GM19239 (cell line): ENCODE data around the gene KLHL1.

Experiments
- DNase-seq: peaks from one replicate; pipeline ENCODE4 v3.0.0; 2011; ENCODE audit warnings: low spot score; ENCODE audit not compliant: insufficient read length
- FAIRE-seq: peaks from 2 replicates; lab custom pipeline; 2011; peaks lifted over from hg19 to GRCh38; lab: Jason Lieb, UNC

The KLHL1 gene

GRCh38 chr13:69720278-69720983 lies 387.8 kb downstream of the KLHL1 start:
- DNase-seq = no peak
- FAIRE-seq = no peak

DNA sequence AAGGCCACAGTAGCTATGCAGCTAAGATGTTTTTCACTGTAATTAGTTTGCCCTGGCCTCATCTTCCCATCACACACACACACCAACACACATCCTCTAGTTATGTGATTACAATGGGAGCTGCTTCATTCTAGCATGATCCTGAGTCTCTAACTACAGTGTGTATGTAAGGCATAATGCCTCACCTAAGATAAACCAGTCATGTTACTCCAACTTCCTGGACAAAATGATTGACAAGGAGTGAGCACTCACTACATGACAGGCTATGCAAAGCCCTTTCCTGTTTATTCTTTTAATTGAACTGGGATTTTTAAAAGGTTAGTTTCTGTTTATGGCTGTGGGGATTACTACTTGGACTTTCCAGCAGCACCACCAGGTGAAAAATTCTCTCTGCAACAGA lies 401.4 kb downstream of the KLHL1 start:
- DNase-seq = no peak
- FAIRE-seq = no peak

DNA sequence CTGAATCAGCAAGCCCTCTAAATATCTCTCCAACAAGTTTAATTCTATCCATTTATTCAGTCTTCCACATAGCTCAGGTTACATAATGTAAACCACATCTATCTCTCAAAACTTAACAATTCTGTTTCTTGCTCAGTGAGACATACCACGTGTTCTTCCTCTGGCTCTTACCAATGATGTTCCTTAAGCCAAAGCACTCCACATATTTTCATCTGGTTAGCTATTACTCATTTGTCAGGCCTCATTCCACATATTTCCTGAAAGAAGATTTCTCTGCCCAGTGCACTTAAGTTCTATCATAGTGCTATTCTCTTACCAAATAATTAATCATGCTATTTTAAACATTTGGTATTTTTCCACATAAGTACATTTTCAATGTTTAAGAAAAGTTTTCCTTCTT lies 403.9 kb downstream of the KLHL1 start:
- FAIRE-seq (no peak), DNase-seq (no peak)

- FAIRE-seq = no peak
- no peak for DNase-seq
Measured at GRCh38 chr13:69690999-69691398, 417.3 kb downstream of the KLHL1 start.

- FAIRE-seq = no peak
- no peak for DNase-seq
Measured at GRCh38 chr13:69683921-69684686, 424.1 kb downstream of the KLHL1 start.

DNA sequence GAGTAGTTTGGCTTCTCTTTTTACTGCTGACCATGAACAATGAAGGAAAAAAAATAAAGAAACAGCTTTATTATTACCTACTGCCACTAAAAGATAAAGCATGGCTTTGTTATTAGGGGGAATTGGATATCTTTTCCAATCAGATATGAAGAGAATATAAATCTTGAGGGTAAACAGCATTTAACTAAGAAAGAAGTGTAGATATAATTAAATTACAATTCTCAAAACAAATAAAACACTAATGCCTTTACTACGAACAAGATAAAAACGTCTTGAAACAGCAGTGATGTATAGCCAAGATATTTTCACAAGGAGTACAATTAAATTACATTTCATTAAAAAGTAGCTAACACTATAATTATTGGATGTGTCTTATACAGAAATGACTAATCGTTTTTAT lies 426.5 kb downstream of the KLHL1 start:
- FAIRE-seq = no peak

DNA sequence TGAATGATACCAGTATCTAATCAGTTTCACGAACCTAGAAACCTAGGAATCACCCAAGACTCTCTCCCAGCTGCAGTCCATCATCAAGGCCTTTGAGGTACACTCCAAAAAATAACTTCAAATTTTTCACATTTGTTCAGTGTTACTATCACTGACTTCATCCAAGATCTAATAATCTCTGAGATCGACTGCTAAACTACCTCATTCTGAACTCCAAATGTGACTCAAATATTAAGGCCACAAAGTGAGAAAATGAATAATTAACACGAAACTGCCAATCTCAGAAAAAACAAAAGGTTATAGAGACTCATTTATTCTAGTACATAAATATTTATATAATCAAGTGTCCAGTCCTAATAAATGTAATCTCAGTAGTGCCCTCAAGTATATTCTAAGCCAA lies 430.9 kb downstream of the KLHL1 start:
- no peak for FAIRE-seq
- DNase-seq = no peak

More for the DNA sequence above, 426.5 kb downstream of the KLHL1 start:
- DNase-seq = no peak

DNA sequence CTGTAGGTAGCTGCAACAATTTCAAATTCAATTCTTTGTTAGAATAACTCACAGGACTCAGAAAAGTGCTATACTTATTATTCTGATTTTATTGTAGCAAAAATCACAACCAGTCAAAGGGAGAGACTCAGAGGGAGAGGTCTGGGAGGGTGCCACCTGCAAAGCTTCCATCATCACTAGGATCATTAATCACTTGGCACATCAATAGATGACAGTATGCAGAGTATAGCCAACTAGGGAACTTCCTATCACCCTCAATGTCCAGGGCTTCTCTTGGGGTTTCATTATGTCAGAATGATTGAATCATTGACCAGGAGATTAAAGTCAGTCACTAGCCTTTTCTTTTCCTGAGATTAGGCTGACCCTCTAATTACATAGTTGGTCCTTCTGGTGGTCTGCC lies 432.0 kb downstream of the KLHL1 start:
- DNase-seq = no peak
- FAIRE-seq = no peak

DNA sequence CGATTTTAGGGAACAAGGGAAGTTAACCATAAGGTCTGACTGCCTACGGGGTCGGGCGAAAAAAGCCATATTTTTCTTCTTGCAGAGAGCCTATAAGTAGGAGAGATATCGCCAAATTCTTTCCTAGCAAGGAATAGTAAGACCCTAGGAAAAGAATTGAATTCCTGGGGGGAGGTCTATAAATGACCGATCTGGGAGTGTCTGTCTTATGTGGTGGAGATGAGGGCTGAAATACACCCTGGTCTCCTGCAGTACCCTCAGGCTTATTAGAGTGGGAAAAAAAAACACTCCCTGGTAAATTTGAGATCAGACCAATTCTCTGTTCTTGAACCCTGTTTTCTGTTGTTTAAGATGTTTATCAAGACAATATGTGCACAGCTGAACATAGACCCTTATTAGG lies 448.1 kb downstream of the KLHL1 start:
- FAIRE-seq (no peak), DNase-seq (no peak)

DNA sequence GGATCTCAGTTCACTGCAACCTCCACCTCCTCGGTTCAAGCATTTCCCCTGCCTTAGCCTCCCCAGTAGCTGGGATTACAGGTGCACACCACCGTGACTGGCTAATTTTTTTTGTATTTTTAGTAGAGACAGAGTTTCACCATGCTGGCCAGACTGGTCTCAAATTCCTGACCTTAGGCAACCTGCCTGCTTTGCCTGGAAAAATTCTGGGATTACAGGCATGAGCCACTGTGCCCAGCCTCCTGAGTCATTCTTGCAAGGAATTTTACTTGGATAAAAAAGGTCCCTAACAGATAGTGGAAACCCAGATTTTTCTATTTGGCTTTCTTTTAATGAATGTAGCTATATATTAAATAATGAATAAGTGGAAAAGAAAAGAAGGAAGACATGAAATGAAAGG lies 450.6 kb downstream of the KLHL1 start:
- DNase-seq (no peak), FAIRE-seq (no peak)

- no peak for FAIRE-seq
- DNase-seq = no peak
Measured at GRCh38 chr13:69654392-69654791, 453.9 kb downstream of the KLHL1 start.
